ENCODE measurements around the gene TRIM29.

The TRIM29 gene

GRCh38 chr11:120121914-120122473 lies 15.9 kb downstream of the TRIM29 start:
- WGBS, 2 donors (ENCODE audit: extremely low coverage in 2 of 2, insufficient read length in 2 of 2, insufficient replicate concordance in 1 of 2) = no CpG with 5 or more reads among the region's 9 CpGs
- peaks cover 3 to 4% of the 10 kb centered on the region in 2 donors for H3K4me1 ChIP-seq (ENCODE audit: control insufficient read depth in 2 of 2, insufficient read depth in 1 of 2, low read depth in 1 of 2, low read length in 2 of 2)
- no peaks in the 10 kb centered on the region for H3K9me3 ChIP-seq (replicated peaks in 1 of 2; ENCODE audit: control insufficient read depth in 2 of 2, insufficient read depth in 1 of 2, low read depth in 1 of 2, low read length in 2 of 2)
- DNase-seq (ENCODE audit: low spot score) = no peak
- no peak overlapping the region for H3K4ac ChIP-seq (ENCODE audit: low read length)
- peak overlapping the region; percentile 96 for H2BK120ac ChIP-seq (ENCODE audit: low read depth, low read length)
- H3K18ac ChIP-seq (ENCODE audit: low read length) = peak overlapping the region; percentile 82
- no peaks in the 10 kb centered on the region for H3K36me3 ChIP-seq (replicated peaks in 1 of 2; ENCODE audit: control insufficient read depth in 2 of 2, insufficient read depth in 2 of 2, low read length in 2 of 2)
- peak overlapping the region; percentile 29 for H3K23ac ChIP-seq (ENCODE audit: low read depth, low read length, poor library complexity)
- no peak overlapping the region for H3K4me2 ChIP-seq (ENCODE audit: insufficient read depth, low read length, poor library complexity, severe bottlenecking)
- H3K14ac ChIP-seq (ENCODE audit: low read length) = no peak overlapping the region
- no peak overlapping the region for H3K27ac ChIP-seq (replicated peaks; ENCODE audit: low read length)
- H2BK5ac ChIP-seq (ENCODE audit: low read length) = no peak overlapping the region
- no peak overlapping the region for H2AFZ ChIP-seq (ENCODE audit: low read length)
- no peak overlapping the region for H2BK12ac ChIP-seq (ENCODE audit: low read length)
- peak overlapping the region; percentile 14 for H3K9ac ChIP-seq (ENCODE audit: low read depth, low read length, poor library complexity)
- no peak overlapping the region for H3K4me3 ChIP-seq (ENCODE audit: low read length in 2 of 2)
- no peaks in the 10 kb centered on the region for H3K79me1 ChIP-seq (ENCODE audit: low read depth, low read length)
- peak overlapping the region; percentile 96 for H2AK5ac ChIP-seq (ENCODE audit: low read depth, low read length)
- H2BK15ac ChIP-seq (ENCODE audit: low read length) = peak overlapping the region; percentile 68
- no peak overlapping the region for H4K8ac ChIP-seq (ENCODE audit: low read depth, low read length)
- peaks cover 0 to 18% (median 0%) of the 10 kb centered on the region in 3 experiments for H3K27me3 ChIP-seq (ENCODE audit: control insufficient read depth in 3 of 3, insufficient read depth in 3 of 3, low read depth in 1 of 3, low read length in 3 of 3)
- H4K91ac ChIP-seq (ENCODE audit: low read depth, low read length, poor library complexity) = no peak overlapping the region

GRCh38 chr11:120121336-120121735 lies 16.6 kb downstream of the TRIM29 start:
- Histone ChIP-seq H3K14ac (ENCODE audit: low read length) (no peak overlapping the region), H3K9ac (ENCODE audit: low read depth, low read length, poor library complexity) (no peak overlapping the region), H3K79me1 (ENCODE audit: low read depth, low read length) (no peaks in the 10 kb centered on the region), H2BK15ac (ENCODE audit: low read length) (peak overlapping the region; percentile 27), H2BK12ac (ENCODE audit: low read length) (no peak overlapping the region), H3K27me3 (ENCODE audit: control insufficient read depth in 3 of 3, insufficient read depth in 3 of 3, low read depth in 1 of 3, low read length in 3 of 3) (peaks cover 0 to 18% (median 0%) of the 10 kb centered on the region in 3 experiments), H3K23ac (ENCODE audit: low read depth, low read length, poor library complexity) (peak overlapping the region; percentile 29), H3K27ac (replicated peaks; ENCODE audit: low read length) (no peak overlapping the region), H2BK120ac (ENCODE audit: low read depth, low read length) (peak overlapping the region; percentile 96), H4K8ac (ENCODE audit: low read depth, low read length) (no peak overlapping the region), H2AFZ (ENCODE audit: low read length) (peak overlapping the region; percentile 32), H3K36me3 (replicated peaks in 1 of 2; ENCODE audit: control insufficient read depth in 2 of 2, insufficient read depth in 2 of 2, low read length in 2 of 2) (no peaks in the 10 kb centered on the region), H3K4me1 (ENCODE audit: control insufficient read depth in 2 of 2, insufficient read depth in 1 of 2, low read depth in 1 of 2, low read length in 2 of 2) (peaks cover 3 to 4% of the 10 kb centered on the region in 2 donors), H3K4me2 (ENCODE audit: insufficient read depth, low read length, poor library complexity, severe bottlenecking) (no peak overlapping the region), H3K9me3 (replicated peaks in 1 of 2; ENCODE audit: control insufficient read depth in 2 of 2, insufficient read depth in 1 of 2, low read depth in 1 of 2, low read length in 2 of 2) (no peaks in the 10 kb centered on the region), H3K4ac (ENCODE audit: low read length) (no peak overlapping the region), H3K18ac (ENCODE audit: low read length) (peak overlapping the region; percentile 62), H2AK5ac (ENCODE audit: low read depth, low read length) (peak overlapping the region; percentile 96), H3K4me3 (ENCODE audit: low read length in 2 of 2) (peak overlapping the region in 1 of 2 donors; percentile 16), H2BK5ac (ENCODE audit: low read length) (no peak overlapping the region), H4K91ac (ENCODE audit: low read depth, low read length, poor library complexity) (peak overlapping the region; percentile 17)
- WGBS, 2 donors (ENCODE audit: extremely low coverage in 2 of 2, insufficient read length in 2 of 2, insufficient replicate concordance in 1 of 2) = no CpG with 5 or more reads among the region's 3 CpGs
- no peak for DNase-seq (ENCODE audit: low spot score)

DNA sequence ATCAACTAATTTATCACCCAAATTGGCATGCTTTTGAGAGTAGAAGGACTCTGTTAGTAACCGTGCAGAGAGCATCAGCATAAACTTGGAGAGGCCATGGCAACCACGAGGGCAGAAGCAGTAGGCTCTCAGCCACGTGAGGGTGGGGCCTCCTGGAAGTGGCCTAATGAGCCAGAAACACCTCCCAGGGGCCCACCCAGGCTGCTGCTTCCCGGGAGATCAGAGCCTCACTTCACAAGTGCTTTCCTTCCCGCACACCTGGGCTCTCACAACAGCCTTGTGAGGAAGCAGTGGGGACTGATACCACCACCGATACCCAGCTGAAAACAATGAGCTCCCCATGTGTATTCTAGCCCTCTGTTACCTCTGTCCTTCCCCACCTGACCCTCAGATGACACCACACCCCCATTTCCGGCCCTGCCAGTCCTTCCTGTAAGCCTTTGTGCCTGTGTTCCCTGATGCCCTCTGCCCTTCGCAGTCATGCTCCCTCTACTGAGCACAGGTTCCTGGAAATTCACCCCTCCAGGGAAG lies 17.0 kb downstream of the TRIM29 start:
- Histone ChIP-seq H2BK12ac (ENCODE audit: low read length) (no peak overlapping the region), H4K8ac (ENCODE audit: low read depth, low read length) (no peak overlapping the region), H2BK120ac (ENCODE audit: low read depth, low read length) (no peak overlapping the region), H3K4me1 (ENCODE audit: control insufficient read depth in 2 of 2, insufficient read depth in 1 of 2, low read depth in 1 of 2, low read length in 2 of 2) (peaks cover 3 to 4% of the 10 kb centered on the region in 2 donors), H3K4me2 (ENCODE audit: insufficient read depth, low read length, poor library complexity, severe bottlenecking) (no peak overlapping the region), H3K4ac (ENCODE audit: low read length) (no peak overlapping the region), H4K91ac (ENCODE audit: low read depth, low read length, poor library complexity) (no peak overlapping the region), H2BK5ac (ENCODE audit: low read length) (no peak overlapping the region), H3K27me3 (ENCODE audit: control insufficient read depth in 3 of 3, insufficient read depth in 3 of 3, low read depth in 1 of 3, low read length in 3 of 3) (peaks cover 0 to 18% (median 0%) of the 10 kb centered on the region in 3 experiments), H3K9ac (ENCODE audit: low read depth, low read length, poor library complexity) (no peak overlapping the region), H2AK5ac (ENCODE audit: low read depth, low read length) (no peak overlapping the region), H3K36me3 (replicated peaks in 1 of 2; ENCODE audit: control insufficient read depth in 2 of 2, insufficient read depth in 2 of 2, low read length in 2 of 2) (no peaks in the 10 kb centered on the region), H2BK15ac (ENCODE audit: low read length) (no peak overlapping the region), H3K9me3 (replicated peaks in 1 of 2; ENCODE audit: control insufficient read depth in 2 of 2, insufficient read depth in 1 of 2, low read depth in 1 of 2, low read length in 2 of 2) (no peaks in the 10 kb centered on the region), H3K18ac (ENCODE audit: low read length) (no peak overlapping the region), H2AFZ (ENCODE audit: low read length) (peak overlapping the region; percentile 32), H3K79me1 (ENCODE audit: low read depth, low read length) (no peaks in the 10 kb centered on the region), H3K27ac (replicated peaks; ENCODE audit: low read length) (no peak overlapping the region), H3K23ac (ENCODE audit: low read depth, low read length, poor library complexity) (no peak overlapping the region), H3K4me3 (ENCODE audit: low read length in 2 of 2) (no peak overlapping the region), H3K14ac (ENCODE audit: low read length) (peak overlapping the region; percentile 22)
- no peak for DNase-seq (ENCODE audit: low spot score)
- WGBS, 2 donors (ENCODE audit: extremely low coverage in 2 of 2, insufficient read length in 2 of 2, insufficient replicate concordance in 1 of 2) = no CpG with 5 or more reads among the region's 8 CpGs

DNA sequence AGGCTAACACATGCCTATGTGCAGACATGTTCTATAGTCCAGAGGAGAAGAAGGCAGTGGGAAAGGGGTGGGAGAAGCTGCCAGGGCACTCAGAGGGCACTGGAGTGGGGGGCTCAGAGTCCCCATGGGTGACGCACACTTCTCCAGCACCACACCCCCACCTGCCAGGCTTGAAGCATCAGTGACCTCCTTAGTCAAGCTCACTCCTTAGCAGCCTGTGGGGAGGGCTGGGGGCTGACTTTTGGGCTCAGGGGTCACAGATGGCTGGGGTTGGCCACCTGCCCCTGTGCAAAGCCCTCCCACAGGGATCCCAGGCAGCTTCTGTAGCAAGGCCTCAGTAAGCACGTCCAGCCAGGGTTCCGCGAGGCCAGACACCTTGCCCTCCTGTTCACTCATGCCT lies 18.8 kb downstream of the TRIM29 start:
- no peak for DNase-seq (ENCODE audit: low spot score)
- Histone ChIP-seq H3K79me1 (ENCODE audit: low read depth, low read length) (no peaks in the 10 kb centered on the region), H4K8ac (ENCODE audit: low read depth, low read length) (no peak overlapping the region), H3K9me3 (replicated peaks in 1 of 2; ENCODE audit: control insufficient read depth in 2 of 2, insufficient read depth in 1 of 2, low read depth in 1 of 2, low read length in 2 of 2) (no peaks in the 10 kb centered on the region), H3K4me2 (ENCODE audit: insufficient read depth, low read length, poor library complexity, severe bottlenecking) (no peak overlapping the region), H3K9ac (ENCODE audit: low read depth, low read length, poor library complexity) (no peak overlapping the region), H2BK12ac (ENCODE audit: low read length) (no peak overlapping the region), H4K91ac (ENCODE audit: low read depth, low read length, poor library complexity) (no peak overlapping the region), H3K4me1 (ENCODE audit: control insufficient read depth in 2 of 2, insufficient read depth in 1 of 2, low read depth in 1 of 2, low read length in 2 of 2) (peaks cover 3 to 4% of the 10 kb centered on the region in 2 donors), H2AK5ac (ENCODE audit: low read depth, low read length) (peak overlapping the region; percentile 66), H2BK5ac (ENCODE audit: low read length) (peak overlapping the region; percentile 33), H3K18ac (ENCODE audit: low read length) (no peak overlapping the region), H3K4ac (ENCODE audit: low read length) (no peak overlapping the region), H2AFZ (ENCODE audit: low read length) (no peak overlapping the region), H3K36me3 (replicated peaks in 1 of 2; ENCODE audit: control insufficient read depth in 2 of 2, insufficient read depth in 2 of 2, low read length in 2 of 2) (no peaks in the 10 kb centered on the region), H3K27ac (replicated peaks; ENCODE audit: low read length) (no peak overlapping the region), H3K4me3 (ENCODE audit: low read length in 2 of 2) (no peak overlapping the region), H3K14ac (ENCODE audit: low read length) (no peak overlapping the region), H2BK15ac (ENCODE audit: low read length) (peak overlapping the region; percentile 55), H2BK120ac (ENCODE audit: low read depth, low read length) (no peak overlapping the region), H3K23ac (ENCODE audit: low read depth, low read length, poor library complexity) (no peak overlapping the region), H3K27me3 (ENCODE audit: control insufficient read depth in 3 of 3, insufficient read depth in 3 of 3, low read depth in 1 of 3, low read length in 3 of 3) (peaks cover 0 to 17% (median 0%) of the 10 kb centered on the region in 3 experiments)
- WGBS, 2 donors (ENCODE audit: extremely low coverage in 2 of 2, insufficient read length in 2 of 2, insufficient replicate concordance in 1 of 2) = no CpG with 5 or more reads among the region's 4 CpGs

Measured in neuronal stem cell (in vitro differentiated cells).